K562 (cell line): ENCODE data around the gene TMEM95. TPM values are rescaled to one million over a fixed set of nuclear protein-coding genes. Genes with fewer than 3 reads are reported as not detected.

Experiments
- ELK1 ChIP-seq: sonication (generic); formaldehyde crosslinking; IDR thresholded peaks from 2 replicates; pipeline ENCODE4 v1.8.1; 2022; ENCODE audit warnings: missing genetic modification reagents
- MYNN ChIP-seq, 2 experiments: sonication (generic); formaldehyde crosslinking in 1 of 2; IDR thresholded peaks; 2 replicates each; pipeline versions ENCODE4 v1.5.0 to v1.6.1; 2016 to 2020; ENCODE audit warnings: antibody characterized with exemption in 1 of 2, missing genetic modification reagents in 1 of 2
- PRDM10 ChIP-seq: fragments of 450-650 bp; IDR thresholded peaks from 2 replicates; pipeline ENCODE4 v1.6.1; 2018; ENCODE audit not compliant: partially characterized antibody
- SUPT5H ChIP-seq: fragments of 450-650 bp; IDR thresholded peaks from 2 replicates; pipeline ENCODE4 v1.6.1; 2016
- TBP ChIP-seq: optimal IDR thresholded peaks from 2 replicates; pipeline ENCODE3; 2011; ENCODE audit warnings: low read depth, low read length, improper control_type of control experiment
- VEZF1 ChIP-seq: fragments of 200-800 bp; sonication (Bioruptor generic); IDR thresholded peaks from 2 replicates; pipeline ENCODE4 v1.6.1; 2017; ENCODE audit warnings: missing genetic modification characterization, missing compliant biosample characterization
- ZFPM2 ChIP-seq: fragments of 250-450 bp; sonication (Bioruptor Pico); IDR thresholded peaks from 2 replicates; pipeline ENCODE4 v1.5.1; 2022; ENCODE audit warnings: mild to moderate bottlenecking
- ZNF75A ChIP-seq: fragments of 450-650 bp; formaldehyde crosslinking; IDR thresholded peaks from 2 replicates; pipeline ENCODE4 v1.4.0; 2020; ENCODE audit warnings: mild to moderate bottlenecking
- polyA plus RNA-seq, 8 experiments: library from polyadenylated mRNA; depleted of rRNA in 4 of 8; stranded (reverse) in 5 of 8; unstranded in 3 of 8; fragments of >200 nt; fragmentation: Nextera tagmentation in 2 of 8; fragmentation: Illumina TruSeq in 1 of 8; extraction: Ambion mirVana in 2 of 8; extraction: Trizol in 1 of 8; gene quantifications; 2 replicates each; pipeline versions ENCODE4 v1.2.1 to v1.2.3, GENCODE V29; 2011 to 2014; ENCODE audit warnings: inconsistent platforms in 1 of 8, missing spikeins in 1 of 8
- total RNA-seq, 7 experiments: library from RNA; depleted of rRNA in 6 of 7; stranded (reverse); fragments of >200 nt in 6 of 7; fragmentation: Illumina TruSeq in 2 of 7; extraction: Trizol in 2 of 7; gene quantifications; 2 replicates each; pipeline versions ENCODE4 v1.2.1 to v1.2.3, GENCODE V29; 2011 to 2021; ENCODE audit warnings: low replicate concordance in 1 of 7

Gene TMEM95
- total and polyA plus RNA-seq, 9 of the 15 experiments (the other 6 are each of a cell fraction or from before 2014, with no cell fraction given), result not detected

- no peak for TF ChIP-seq ELK1
- peak; percentile 94 for TF ChIP-seq VEZF1 (CRISPR knock-in tag)
- no peak for TF ChIP-seq ZFPM2 (CRISPR knock-in tag)
- peak; percentile 79 for TF ChIP-seq TBP
- peak; percentile 76; the same call in 1 of the 2 replicates for TF ChIP-seq ZNF75A (CRISPR knock-in tag)
- TF ChIP-seq MYNN (IDR thresholded peaks at IDR 0.05), result no peak
- no peak for TF ChIP-seq MYNN (CRISPR knock-in tag; IDR thresholded peaks at IDR 0.05)
- peak; percentile 81 for TF ChIP-seq SUPT5H
- TF ChIP-seq PRDM10, result peak; percentile 94
These were observed 46.1 kb upstream of the TMEM95 start (continued) for GRCh38 chr17:7308625-7309433.
